ENCODE data around the gene MRPL55.

Gene MRPL55

GRCh38 chr1:228098323-228098931 is 10.7 kb downstream of the MRPL55 start:
- DNase-seq: no peak

GRCh38 chr1:228097333-228098081 is 11.6 kb downstream of the MRPL55 start:
- no peak for DNase-seq

- DNase-seq: no peak
These were observed 12.4 kb downstream of the MRPL55 start for GRCh38 chr1:228096416-228097332.

- no peak for DNase-seq
These were observed 13.2 kb downstream of the MRPL55 start for GRCh38 chr1:228095938-228096337.

GRCh38 chr1:228095161-228095560 is 13.9 kb downstream of the MRPL55 start:
- no peak for DNase-seq

GRCh38 chr1:228094432-228095016 is 14.6 kb downstream of the MRPL55 start:
- DNase-seq: no peak

GRCh38 chr1:228093050-228093906 is 15.8 kb downstream of the MRPL55 start:
- DNase-seq: no peak

- no peak for DNase-seq
These were observed 16.6 kb downstream of the MRPL55 start for GRCh38 chr1:228092342-228093049.

- DNase-seq: no peak
These were observed 18.0 kb downstream of the MRPL55 start for GRCh38 chr1:228091084-228091483.

- DNase-seq: no peak
These were observed 18.5 kb downstream of the MRPL55 start for GRCh38 chr1:228090613-228091081.

GRCh38 chr1:228089519-228090380 is 19.3 kb downstream of the MRPL55 start:
- DNase-seq: no peak

GRCh38 chr1:228088586-228089498 is 20.3 kb downstream of the MRPL55 start:
- DNase-seq: no peak

GRCh38 chr1:228087771-228088251 is 21.3 kb downstream of the MRPL55 start:
- DNase-seq: no peak

GRCh38 chr1:228085287-228085951 is 23.7 kb downstream of the MRPL55 start:
- no peak for DNase-seq

GRCh38 chr1:228084797-228085196 is 24.3 kb downstream of the MRPL55 start:
- DNase-seq: no peak

- no peak for DNase-seq
These were observed 24.8 kb downstream of the MRPL55 start for GRCh38 chr1:228084325-228084724.

- DNase-seq: no peak
These were observed 25.2 kb downstream of the MRPL55 start for GRCh38 chr1:228083871-228084278.

Measured in NCI-H1694 (cell line).